ENCODE results near the gene GPR150. TPM values are rescaled to one million over a fixed set of nuclear protein-coding genes. Genes with fewer than 3 reads are reported as not detected.

The GPR150 gene
- polyA plus RNA-seq, 1 of the 3 experiments (the other 2 are of a cell fraction): 0.07 TPM

GRCh38 chr5:95623706-95624105, 3.8 kb downstream of the GPR150 start:
- DNase-seq: no peak
- no peaks in the 10 kb centered on the region for H3K36me3 ChIP-seq (replicated peaks in 1 of 2; ENCODE audit: control insufficient read depth in 1 of 2, insufficient read depth in 2 of 2, low read length in 1 of 2)
- H3K9me3 ChIP-seq: no peaks in the 10 kb centered on the region
- no peaks in the 10 kb centered on the region for H4K20me1 ChIP-seq (ENCODE audit: insufficient read depth)
- no peak for TF ChIP-seq TAF1 (IDR thresholded peaks at IDR 0.05; ENCODE audit: borderline replicate concordance, low read depth, low read length)
- no peak overlapping the region for H3K9ac ChIP-seq
- WGBS (ENCODE audit: low lambda C conversion rate): 81% methylated on average over 5 of the region's 5 CpGs
- H3K27me3 ChIP-seq (ENCODE audit: insufficient read depth): no peaks in the 10 kb centered on the region
- no peak overlapping the region for H3K4me2 ChIP-seq
- CTCF ChIA-PET: interaction anchor here (0.9 to 2.0 kb wide), 2 partner anchors 15 to 21 kb away, joined by 3 to 8 read pairs; no protein-coding TSS in a partner anchor
- H3K79me2 ChIP-seq (ENCODE audit: insufficient read depth): no peaks in the 10 kb centered on the region
- no peaks in the 10 kb centered on the region for H3F3A ChIP-seq (replicated peaks; ENCODE audit: insufficient read depth)
- no peak overlapping the region for H2AFZ ChIP-seq (ENCODE audit: low read depth)
- peaks cover 0 to 3% of the 10 kb centered on the region in 2 experiments; a peak in 1 of 4 replicates for H3K4me1 ChIP-seq (ENCODE audit: control insufficient read depth in 1 of 2, insufficient read depth in 2 of 2, low read depth in 1 of 2, low read length in 1 of 2)
- no peak overlapping the region for H3K4me3 ChIP-seq (ENCODE audit: low read depth in 2 of 2, low read length in 1 of 2)
- POLR2A ChIA-PET: no interaction called here
- no peaks in the 10 kb centered on the region for H3K9me2 ChIP-seq
- H3K27ac ChIP-seq (ENCODE audit: low read depth in 2 of 2, low read length in 1 of 2): no peak overlapping the region

- Histone ChIP-seq H3K4me2 (no peak overlapping the region), H3K4me1 (ENCODE audit: control insufficient read depth in 1 of 2, insufficient read depth in 2 of 2, low read depth in 1 of 2, low read length in 1 of 2) (peaks cover 0 to 3% of the 10 kb centered on the region in 2 experiments; a peak in 1 of 4 replicates), H3K4me3 (ENCODE audit: low read depth in 2 of 2, low read length in 1 of 2) (no peak overlapping the region), H3K79me2 (ENCODE audit: insufficient read depth) (no peaks in the 10 kb centered on the region), H3K36me3 (replicated peaks in 1 of 2; ENCODE audit: control insufficient read depth in 1 of 2, insufficient read depth in 2 of 2, low read length in 1 of 2) (no peaks in the 10 kb centered on the region), H3K27me3 (ENCODE audit: insufficient read depth) (no peaks in the 10 kb centered on the region), H3F3A (replicated peaks; ENCODE audit: insufficient read depth) (no peaks in the 10 kb centered on the region), H3K9ac (no peak overlapping the region), H3K27ac (ENCODE audit: low read depth in 2 of 2, low read length in 1 of 2) (no peak overlapping the region), H3K9me2 (no peaks in the 10 kb centered on the region), H3K9me3 (no peaks in the 10 kb centered on the region), H2AFZ (ENCODE audit: low read depth) (no peak overlapping the region), H4K20me1 (ENCODE audit: insufficient read depth) (no peaks in the 10 kb centered on the region)
- TF ChIP-seq TAF1 (IDR thresholded peaks at IDR 0.05; ENCODE audit: borderline replicate concordance, low read depth, low read length) (no peak), USF2 (IDR thresholded peaks at IDR 0.05; ENCODE audit: borderline replicate concordance, low read depth, low read length) (no peak), YY1 (IDR thresholded peaks at IDR 0.05; ENCODE audit: low read depth) (no peak), PBX3 (IDR thresholded peaks at IDR 0.05) (no peak), CHD2 (IDR thresholded peaks at IDR 0.05; ENCODE audit: low read length, partially characterized antibody) (no peak), TCF12 (IDR thresholded peaks at IDR 0.05) (no peak), POLR2AphosphoS5 (IDR thresholded peaks at IDR 0.05; ENCODE audit: low read depth, low read length) (no peak), TEAD4 (IDR thresholded peaks at IDR 0.05; ENCODE audit: borderline replicate concordance, insufficient read depth) (no peak), IRF3 (IDR thresholded peaks at IDR 0.05; ENCODE audit: low read depth, low read length) (no peak), RFX5 (IDR thresholded peaks at IDR 0.05; ENCODE audit: low read length) (no peak), GABPA (IDR thresholded peaks at IDR 0.05; ENCODE audit: low read depth) (no peak)
- 97% methylated on average over 2 of the region's 2 CpGs for WGBS (ENCODE audit: low lambda C conversion rate)
- DNase-seq: no peak
- ChIA-PET POLR2A (no interaction called here), CTCF (interaction anchor here (2.0 kb wide), 1 partner anchor 20 kb away, joined by 8 read pairs; no protein-coding TSS in a partner anchor)
Measured at GRCh38 chr5:95624368-95624767, 4.5 kb downstream of the GPR150 start.
